Activated T-cell treated with anti-CD3 and anti-CD28 coated beads, Interleukin-2, amount 50 U/mL, for 24 hours (primary cell): ENCODE data around the gene HCN2.
A peak's percentile ranks its signal among the peaks of the same experiment; 100 is the strongest.

Source experiments
- DNase-seq: peaks from one replicate; pipeline ENCODE4 v3.0.0-alpha.2; 2020
- H3K27ac Mint-ChIP-seq: 2 replicates; pipeline ENCODE4 v1.8.0; 2020; ENCODE audit warnings: mild to moderate bottlenecking, mixed read lengths
- H3K27me3 Mint-ChIP-seq: 2 replicates; pipeline ENCODE4 v1.8.0; 2020; ENCODE audit warnings: mixed read lengths
- H3K36me3 Mint-ChIP-seq: 2 replicates; pipeline ENCODE4 v1.8.0; 2020; ENCODE audit warnings: low read depth, mixed read lengths
- H3K4me1 Mint-ChIP-seq: 2 replicates; pipeline ENCODE4 v1.8.0; 2020; ENCODE audit warnings: low read depth, mixed read lengths
- H3K4me3 Mint-ChIP-seq: 2 replicates; pipeline ENCODE4 v1.8.0; 2020; ENCODE audit warnings: mild to moderate bottlenecking, moderate library complexity, mixed read lengths
- H3K9me3 Mint-ChIP-seq: 2 replicates; pipeline ENCODE4 v1.8.0; 2020; ENCODE audit warnings: mixed read lengths

Gene HCN2

DNA sequence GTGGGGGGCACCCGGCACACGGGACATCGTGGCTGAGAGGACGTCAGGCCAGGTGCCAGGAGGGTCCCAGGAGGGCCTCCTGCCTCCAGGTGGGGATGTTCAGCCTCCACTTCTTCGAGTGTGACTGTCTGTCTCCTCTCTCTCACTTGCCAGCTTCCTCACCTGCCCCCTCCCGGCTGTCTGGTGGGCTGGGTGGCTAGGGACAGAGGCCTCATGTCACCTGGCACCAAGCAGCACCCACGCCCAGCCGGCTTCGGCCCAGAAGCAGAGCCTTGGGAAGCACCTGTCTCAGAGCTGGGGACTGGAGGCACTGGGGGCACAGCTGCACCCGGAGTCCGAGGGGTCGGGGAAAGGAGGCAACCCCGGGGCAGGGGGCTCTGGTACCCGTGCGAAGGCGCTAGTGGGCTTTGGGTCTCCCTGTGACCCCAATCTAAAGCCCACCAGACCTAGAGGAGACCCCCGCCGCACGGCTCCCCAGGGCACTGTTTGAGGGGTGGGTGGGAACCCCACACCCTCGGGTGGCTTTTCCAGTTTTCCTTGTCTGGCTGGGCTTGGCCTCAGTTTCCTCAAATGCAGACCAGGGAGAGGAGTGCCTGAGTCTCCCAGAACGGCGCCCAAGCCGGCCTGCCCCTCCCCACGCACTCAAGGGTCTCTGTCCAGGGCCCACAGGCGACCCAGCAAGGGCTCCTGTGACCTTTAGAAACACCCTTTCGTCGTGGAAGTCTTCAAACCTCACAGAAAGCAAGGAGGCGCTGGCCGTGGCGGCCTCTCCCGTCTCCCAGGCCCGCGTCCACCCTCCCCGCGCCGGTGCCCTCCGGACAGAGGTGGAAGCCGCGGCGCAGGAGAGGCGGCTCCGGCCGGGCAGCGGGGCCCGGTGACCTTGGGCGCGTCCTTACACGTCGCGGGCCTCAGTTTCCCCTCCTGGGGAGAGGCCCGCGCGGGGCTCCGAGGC is 664 bp upstream of the HCN2 start:
- Mint-ChIP-seq H3K4me3 (no peak overlapping the region), H3K36me3 (no peaks in the 10 kb centered on the region), H3K27me3 (peaks cover 54% of the 10 kb centered on the region), H3K27ac (no peak overlapping the region), H3K9me3 (no peaks in the 10 kb centered on the region), H3K4me1 (peaks cover 12% of the 10 kb centered on the region)
- DNase-seq, result no peak

- H3K36me3 Mint-ChIP-seq, result no peaks in the 10 kb centered on the region
- peaks cover 54% of the 10 kb centered on the region for H3K27me3 Mint-ChIP-seq
- DNase-seq, result peak; percentile 55
- H3K27ac Mint-ChIP-seq, result no peak overlapping the region
- no peak overlapping the region for H3K4me3 Mint-ChIP-seq
- no peaks in the 10 kb centered on the region for H3K9me3 Mint-ChIP-seq
- H3K4me1 Mint-ChIP-seq, result peaks cover 11% of the 10 kb centered on the region
Observed at GRCh38 chr19:590396-590745, 690 bp downstream of the HCN2 start.

- no peak for DNase-seq
- H3K36me3 Mint-ChIP-seq, result no peaks in the 10 kb centered on the region
- peaks cover 54% of the 10 kb centered on the region for H3K27me3 Mint-ChIP-seq
- no peak overlapping the region for H3K4me3 Mint-ChIP-seq
- H3K4me1 Mint-ChIP-seq, result peaks cover 11% of the 10 kb centered on the region
- no peaks in the 10 kb centered on the region for H3K9me3 Mint-ChIP-seq
- no peak overlapping the region for H3K27ac Mint-ChIP-seq
Observed at GRCh38 chr19:590750-591098, 1.0 kb downstream of the HCN2 start.

DNA sequence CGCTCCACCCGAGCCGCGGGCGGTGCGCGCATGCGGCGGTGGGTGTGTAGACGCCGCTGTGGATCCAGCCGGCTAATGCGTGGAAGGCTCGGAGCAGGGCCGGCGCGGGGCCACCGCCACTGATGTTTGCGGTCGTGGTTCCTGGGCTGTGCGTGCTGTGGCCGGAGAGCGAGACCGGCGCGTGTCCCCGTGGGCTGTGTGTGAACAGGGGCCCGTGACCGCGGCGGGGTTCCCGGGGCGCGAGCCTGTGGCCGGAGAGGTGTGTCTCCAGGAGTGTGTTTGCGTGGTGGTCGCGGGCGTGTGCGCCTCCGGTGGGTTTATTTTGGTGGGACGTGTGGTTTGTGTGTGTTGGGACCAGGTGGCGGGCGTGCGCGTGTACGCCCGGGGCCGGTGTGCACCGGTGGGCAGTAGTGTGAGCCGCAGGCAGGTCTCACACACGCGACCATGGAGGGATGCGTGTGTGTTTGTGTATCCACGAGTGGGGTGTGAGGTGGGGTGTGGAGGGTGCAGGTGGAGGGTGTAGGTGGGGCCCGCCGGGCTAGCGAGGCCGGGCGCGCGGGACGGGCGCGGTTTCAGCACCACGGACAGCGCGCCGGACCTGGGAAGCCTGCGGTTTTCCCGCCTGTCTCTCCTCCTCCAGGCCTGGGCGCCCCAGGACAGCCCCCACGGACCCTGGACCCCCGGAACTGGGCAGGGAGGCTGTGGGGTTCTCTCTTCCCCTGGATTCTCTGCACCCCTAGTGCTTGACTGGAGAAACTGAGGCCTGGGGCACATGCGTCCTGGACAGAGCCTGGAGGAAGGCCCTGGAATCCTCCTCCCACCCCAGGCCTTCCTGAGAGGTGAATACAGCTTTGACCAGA is 1.6 kb downstream of the HCN2 start:
- Mint-ChIP-seq H3K27me3 (peaks cover 50% of the 10 kb centered on the region), H3K4me3 (no peak overlapping the region), H3K4me1 (peaks cover 11% of the 10 kb centered on the region), H3K36me3 (no peaks in the 10 kb centered on the region), H3K9me3 (no peaks in the 10 kb centered on the region), H3K27ac (peak overlapping the region; percentile 44)
- DNase-seq, result no peak

- H3K36me3 Mint-ChIP-seq, result no peaks in the 10 kb centered on the region
- peaks cover 44% of the 10 kb centered on the region for H3K27me3 Mint-ChIP-seq
- H3K4me1 Mint-ChIP-seq, result peaks cover 11% of the 10 kb centered on the region
- no peak overlapping the region for H3K27ac Mint-ChIP-seq
- H3K4me3 Mint-ChIP-seq, result no peak overlapping the region
- no peaks in the 10 kb centered on the region for H3K9me3 Mint-ChIP-seq
- no peak for DNase-seq
Observed at GRCh38 chr19:592101-592500, 2.4 kb downstream of the HCN2 start.

- DNase-seq, result no peak
- H3K4me1 Mint-ChIP-seq, result peaks cover 9% of the 10 kb centered on the region
- no peaks in the 10 kb centered on the region for H3K36me3 Mint-ChIP-seq
- peaks cover 41% of the 10 kb centered on the region for H3K27me3 Mint-ChIP-seq
- no peak overlapping the region for H3K27ac Mint-ChIP-seq
- no peaks in the 10 kb centered on the region for H3K9me3 Mint-ChIP-seq
- no peak overlapping the region for H3K4me3 Mint-ChIP-seq
Observed at GRCh38 chr19:593055-593454, 3.4 kb downstream of the HCN2 start.

GRCh38 chr19:593505-593904 is 3.8 kb downstream of the HCN2 start:
- H3K27ac Mint-ChIP-seq, result no peak overlapping the region

GRCh38 chr19:594265-594870 is 4.7 kb downstream of the HCN2 start:
- Mint-ChIP-seq H3K4me1 (peaks cover 3% of the 10 kb centered on the region), H3K4me3 (no peak overlapping the region), H3K36me3 (no peaks in the 10 kb centered on the region), H3K9me3 (no peaks in the 10 kb centered on the region), H3K27me3 (peaks cover 30% of the 10 kb centered on the region), H3K27ac (no peak overlapping the region)
- DNase-seq, result no peak

More at GRCh38 chr19:593505-593904, 3.8 kb downstream of the HCN2 start:
- peaks cover 7% of the 10 kb centered on the region for H3K4me1 Mint-ChIP-seq
- peaks cover 38% of the 10 kb centered on the region for H3K27me3 Mint-ChIP-seq
- H3K36me3 Mint-ChIP-seq, result no peaks in the 10 kb centered on the region
- no peak for DNase-seq
- no peaks in the 10 kb centered on the region for H3K9me3 Mint-ChIP-seq
- no peak overlapping the region for H3K4me3 Mint-ChIP-seq

DNA sequence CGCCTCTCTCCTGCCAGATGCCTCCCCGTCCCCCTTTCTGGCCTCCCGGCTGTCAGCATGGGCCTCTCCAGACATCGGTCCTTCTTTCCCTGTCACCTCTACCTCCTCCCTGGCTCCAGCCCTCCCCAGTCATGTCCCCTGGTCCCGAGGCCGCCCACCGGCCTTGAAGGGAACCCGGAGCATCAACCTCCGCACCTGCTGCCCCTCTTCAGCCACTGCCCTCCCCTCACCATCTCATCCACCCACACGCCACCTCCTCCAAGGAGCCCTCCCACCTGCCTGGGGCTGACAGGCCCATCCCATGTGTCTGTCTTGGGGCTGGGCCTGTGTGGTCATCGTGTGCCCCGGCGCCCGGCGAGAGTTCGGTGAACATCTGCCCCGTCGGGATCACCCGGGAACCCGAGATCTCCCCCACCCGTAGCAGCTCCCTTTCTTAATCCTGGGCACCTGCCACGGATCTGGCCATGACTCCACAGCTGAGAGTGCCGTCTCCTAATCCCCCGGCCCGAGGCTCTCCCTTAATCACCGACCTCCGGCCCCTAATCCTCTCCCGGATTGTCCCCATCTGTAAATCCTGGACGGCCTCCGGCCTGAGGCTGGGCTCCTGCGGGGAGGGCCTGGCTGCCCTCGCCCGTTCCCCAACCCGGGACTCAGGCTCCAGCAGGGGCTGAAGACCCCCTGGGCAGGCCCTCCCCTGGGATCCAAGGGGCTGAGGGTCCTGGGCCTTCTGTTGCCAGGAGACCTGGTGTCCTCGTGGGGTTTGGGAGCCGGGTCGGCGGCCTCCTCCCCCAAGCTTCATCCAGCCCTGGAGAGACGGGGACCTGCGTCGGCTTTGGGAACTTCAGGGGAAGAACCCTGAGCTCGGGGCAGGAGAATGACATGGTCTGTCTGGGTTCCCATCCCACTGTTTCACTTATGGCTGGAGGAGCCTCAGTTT is 5.9 kb downstream of the HCN2 start:
- Mint-ChIP-seq H3K36me3 (no peaks in the 10 kb centered on the region), H3K9me3 (no peaks in the 10 kb centered on the region), H3K4me3 (no peak overlapping the region), H3K27me3 (peaks cover 28% of the 10 kb centered on the region), H3K4me1 (peaks cover 3% of the 10 kb centered on the region), H3K27ac (no peak overlapping the region)
- no peak for DNase-seq

- H3K9me3 Mint-ChIP-seq, result no peaks in the 10 kb centered on the region
- peaks cover 25% of the 10 kb centered on the region for H3K27me3 Mint-ChIP-seq
- no peak overlapping the region for H3K4me3 Mint-ChIP-seq
- H3K27ac Mint-ChIP-seq, result no peak overlapping the region
- DNase-seq, result no peak
- H3K4me1 Mint-ChIP-seq, result peaks cover under 1% of the 10 kb centered on the region
- H3K36me3 Mint-ChIP-seq, result no peaks in the 10 kb centered on the region
Observed at GRCh38 chr19:596263-596655, 6.6 kb downstream of the HCN2 start.

GRCh38 chr19:597406-598315 is 8.0 kb downstream of the HCN2 start:
- Mint-ChIP-seq H3K9me3 (no peaks in the 10 kb centered on the region), H3K4me1 (no peaks in the 10 kb centered on the region), H3K36me3 (no peaks in the 10 kb centered on the region), H3K27me3 (peaks cover 12% of the 10 kb centered on the region), H3K27ac (no peak overlapping the region), H3K4me3 (no peak overlapping the region)
- no peak for DNase-seq

DNA sequence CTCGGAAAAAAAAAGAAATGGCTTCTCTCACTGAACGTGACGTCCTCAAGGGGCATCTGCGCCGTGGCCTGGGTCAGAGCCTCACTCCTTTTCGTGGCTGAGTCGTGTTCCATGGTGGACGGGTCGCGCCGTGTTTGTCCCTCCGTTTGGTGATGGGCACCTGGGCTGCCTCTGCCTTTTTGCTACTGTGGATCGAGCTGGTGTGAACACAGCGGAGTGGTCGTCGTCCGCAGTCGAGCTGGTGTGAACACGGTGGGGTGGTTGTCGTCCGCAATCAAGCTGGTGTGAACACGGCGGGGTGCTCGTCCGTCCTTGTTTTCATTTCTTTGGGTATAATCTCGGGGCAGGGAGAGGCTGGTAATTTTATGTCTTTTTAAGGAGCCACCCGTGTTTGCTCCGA is 11.6 kb downstream of the HCN2 start:
- H3K9me3 Mint-ChIP-seq, result no peaks in the 10 kb centered on the region
- H3K4me1 Mint-ChIP-seq, result peaks cover 1% of the 10 kb centered on the region
- H3K27ac Mint-ChIP-seq, result no peak overlapping the region

DNA sequence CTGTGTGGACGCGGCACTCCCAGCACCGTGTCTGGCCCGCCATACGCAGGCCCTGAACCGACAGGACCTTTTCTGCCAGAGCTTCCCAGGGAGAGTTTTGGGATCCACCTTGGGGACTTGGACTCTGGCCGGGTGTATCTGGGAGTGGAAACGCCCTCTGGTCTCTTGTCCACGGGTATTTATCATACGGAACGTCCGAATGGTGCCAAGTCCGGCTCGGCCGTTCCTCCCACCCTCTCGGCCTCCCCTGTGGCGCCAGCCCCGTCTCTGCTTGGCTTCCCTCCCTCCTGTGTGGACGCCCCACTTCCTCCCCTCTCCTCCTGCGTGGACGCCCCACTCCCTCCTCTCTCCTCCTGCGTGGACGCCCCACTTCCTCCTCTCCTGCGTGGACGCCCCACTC is 12.1 kb downstream of the HCN2 start:
- no peaks in the 10 kb centered on the region for H3K36me3 Mint-ChIP-seq
- no peak overlapping the region for H3K4me3 Mint-ChIP-seq
- H3K27me3 Mint-ChIP-seq, result no peaks in the 10 kb centered on the region
- H3K9me3 Mint-ChIP-seq, result no peaks in the 10 kb centered on the region
- H3K27ac Mint-ChIP-seq, result no peak overlapping the region
- H3K4me1 Mint-ChIP-seq, result peaks cover 1% of the 10 kb centered on the region
- no peak for DNase-seq

More for the DNA sequence above, 11.6 kb downstream of the HCN2 start:
- Mint-ChIP-seq H3K27me3 (no peaks in the 10 kb centered on the region), H3K4me3 (no peak overlapping the region), H3K36me3 (no peaks in the 10 kb centered on the region)
- no peak for DNase-seq
